GM18517 (cell line): ENCODE results near the gene BTRC.

Experiments
- ATAC-seq: cut with Tn5 transposase; IDR thresholded peaks from one replicate; pipeline ENCODE4 v1.9.1; 2021; ENCODE audit warnings: mild to moderate bottlenecking, moderate library complexity; ENCODE audit not compliant: unreplicated experiment

Gene BTRC

GRCh38 chr10:101476383-101476782, 122.4 kb downstream of the BTRC start:
- ATAC-seq, result no peak

GRCh38 chr10:101478956-101479355, 125.0 kb downstream of the BTRC start:
- no peak for ATAC-seq

- no peak for ATAC-seq
Measured at GRCh38 chr10:101481256-101481655, 127.3 kb downstream of the BTRC start.

GRCh38 chr10:101482568-101482967, 128.6 kb downstream of the BTRC start:
- no peak for ATAC-seq

GRCh38 chr10:101484175-101484745, 130.3 kb downstream of the BTRC start:
- no peak for ATAC-seq

GRCh38 chr10:101485207-101485606, 131.2 kb downstream of the BTRC start:
- ATAC-seq, result no peak

GRCh38 chr10:101485681-101486554, 132.0 kb downstream of the BTRC start:
- ATAC-seq, result no peak

GRCh38 chr10:101487399-101487798, 133.4 kb downstream of the BTRC start:
- ATAC-seq, result no peak

GRCh38 chr10:101489355-101489754, 135.4 kb downstream of the BTRC start:
- no peak for ATAC-seq

- no peak for ATAC-seq
Measured at GRCh38 chr10:101490026-101490425, 136.1 kb downstream of the BTRC start.

GRCh38 chr10:101492205-101492604, 138.2 kb downstream of the BTRC start:
- no peak for ATAC-seq

GRCh38 chr10:101492814-101493213, 138.8 kb downstream of the BTRC start:
- no peak for ATAC-seq

- no peak for ATAC-seq
Measured at GRCh38 chr10:101493249-101493648, 139.3 kb downstream of the BTRC start.

GRCh38 chr10:101493782-101494281, 139.9 kb downstream of the BTRC start:
- ATAC-seq, result no peak

GRCh38 chr10:101494650-101495049, 140.7 kb downstream of the BTRC start:
- ATAC-seq, result no peak

GRCh38 chr10:101495324-101495925, 141.5 kb downstream of the BTRC start:
- no peak for ATAC-seq

- ATAC-seq, result no peak
Measured at GRCh38 chr10:101504438-101504837, 150.5 kb downstream of the BTRC start.

GRCh38 chr10:101506829-101507661, 153.1 kb downstream of the BTRC start:
- ATAC-seq, result no peak

- no peak for ATAC-seq
Measured at GRCh38 chr10:101507828-101508227, 153.9 kb downstream of the BTRC start.

- ATAC-seq, result no peak
Measured at GRCh38 chr10:101511938-101512337, 158.0 kb downstream of the BTRC start.

- no peak for ATAC-seq
Measured at GRCh38 chr10:101512738-101513137, 158.8 kb downstream of the BTRC start.
